Stimulated activated memory B cell treated with anti-CD40 and anti-IgM and Interleukin-4, amounts not matched to agents 10 μg/mL and 1 μg/mL and 100 μg/mL, for 72 hours (primary cell): ENCODE measurements around the gene HINT3.
A peak's percentile ranks its signal among the peaks of the same experiment; 100 is the strongest.
"Not testable (repeated sequence)": the region's sequence is repeated elsewhere in the genome, so short reads cannot be mapped to it uniquely, and the experiment has no call there.

Source experiments
- ATAC-seq: fragments of 150-1000 bp; cut with Tn5 transposase; 2 replicates; pipeline ENCODE4 v1.10.0; 2021
- H3K27ac Mint-ChIP-seq: one replicate; pipeline ENCODE4 v1.8.0; 2022; ENCODE audit warnings: mild to moderate bottlenecking, mixed read lengths
- H3K27me3 Mint-ChIP-seq: one replicate; pipeline ENCODE4 v1.8.0; 2022; ENCODE audit warnings: mixed read lengths
- H3K36me3 Mint-ChIP-seq: one replicate; pipeline ENCODE4 v1.8.0; 2022; ENCODE audit warnings: mixed read lengths
- H3K4me1 Mint-ChIP-seq: one replicate; pipeline ENCODE4 v1.8.0; 2022; ENCODE audit warnings: mixed read lengths
- H3K4me3 Mint-ChIP-seq: one replicate; pipeline ENCODE4 v1.8.0; 2022; ENCODE audit warnings: mild to moderate bottlenecking, moderate library complexity, mixed read lengths
- H3K9me3 Mint-ChIP-seq: one replicate; pipeline ENCODE4 v1.8.0; 2022; ENCODE audit warnings: mixed read lengths

Gene HINT3

DNA sequence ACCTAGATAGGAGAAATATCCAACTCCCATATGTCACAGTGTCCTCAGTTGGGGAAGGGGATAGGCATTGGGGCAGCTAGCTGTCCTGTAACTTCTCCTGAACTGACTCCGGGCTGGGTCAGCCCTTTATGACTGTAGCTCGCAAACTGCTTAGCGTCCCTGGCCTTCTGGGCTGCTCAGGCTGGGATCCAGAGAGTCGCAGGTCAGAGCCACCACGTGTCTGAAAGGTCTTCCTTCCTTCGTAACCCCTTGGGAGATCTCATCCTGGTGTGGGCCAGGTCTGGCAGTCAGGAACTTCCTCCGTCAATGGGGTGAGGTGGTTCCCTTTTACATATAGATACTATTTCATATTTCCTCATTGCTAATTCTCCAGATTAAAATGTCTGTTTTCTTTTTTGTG is 28.8 kb upstream of the HINT3 start:
- Mint-ChIP-seq H3K4me1 (peaks cover 6% of the 10 kb centered on the region), H3K4me3 (no peak overlapping the region), H3K27me3 (no peaks in the 10 kb centered on the region), H3K9me3 (peaks cover 3% of the 10 kb centered on the region), H3K36me3 (peaks cover 62% of the 10 kb centered on the region), H3K27ac (peak overlapping the region; percentile 46)
- ATAC-seq = no peak

DNA sequence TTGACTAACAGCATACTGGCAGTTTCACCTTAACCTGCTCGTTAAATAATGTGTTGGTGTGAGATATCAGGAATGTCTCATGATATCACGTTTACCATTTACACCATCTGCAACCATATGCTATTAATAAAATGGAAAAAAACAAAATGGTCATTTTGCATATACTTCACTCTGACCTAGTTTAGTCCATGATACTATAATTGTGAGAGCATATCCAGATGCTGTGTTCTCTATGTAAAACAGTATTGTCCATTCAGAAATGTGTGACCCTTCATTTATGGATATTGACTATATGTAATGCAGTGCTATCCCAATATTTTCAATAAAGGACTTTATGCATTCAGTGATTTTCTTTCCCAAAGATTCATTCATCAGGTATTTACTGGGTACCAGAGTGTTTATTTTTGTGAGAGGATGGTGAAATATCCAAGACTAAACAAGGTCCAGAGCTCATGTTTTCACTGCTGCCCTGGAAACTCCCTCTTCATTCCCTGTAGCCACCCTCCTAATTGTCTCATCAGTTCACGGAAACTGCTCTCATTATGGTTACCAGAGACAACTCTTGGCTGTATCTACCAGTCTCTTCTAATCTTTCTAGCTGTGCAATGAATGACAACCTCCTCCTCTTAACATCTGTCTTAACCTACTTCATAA is 25.7 kb upstream of the HINT3 start:
- H3K27ac Mint-ChIP-seq = no peak overlapping the region
- no peak for ATAC-seq
- H3K36me3 Mint-ChIP-seq = peaks cover 41% of the 10 kb centered on the region
- peaks cover 6% of the 10 kb centered on the region for H3K4me1 Mint-ChIP-seq
- H3K9me3 Mint-ChIP-seq = peaks cover 3% of the 10 kb centered on the region
- H3K27me3 Mint-ChIP-seq = no peaks in the 10 kb centered on the region
- no peak overlapping the region for H3K4me3 Mint-ChIP-seq

DNA sequence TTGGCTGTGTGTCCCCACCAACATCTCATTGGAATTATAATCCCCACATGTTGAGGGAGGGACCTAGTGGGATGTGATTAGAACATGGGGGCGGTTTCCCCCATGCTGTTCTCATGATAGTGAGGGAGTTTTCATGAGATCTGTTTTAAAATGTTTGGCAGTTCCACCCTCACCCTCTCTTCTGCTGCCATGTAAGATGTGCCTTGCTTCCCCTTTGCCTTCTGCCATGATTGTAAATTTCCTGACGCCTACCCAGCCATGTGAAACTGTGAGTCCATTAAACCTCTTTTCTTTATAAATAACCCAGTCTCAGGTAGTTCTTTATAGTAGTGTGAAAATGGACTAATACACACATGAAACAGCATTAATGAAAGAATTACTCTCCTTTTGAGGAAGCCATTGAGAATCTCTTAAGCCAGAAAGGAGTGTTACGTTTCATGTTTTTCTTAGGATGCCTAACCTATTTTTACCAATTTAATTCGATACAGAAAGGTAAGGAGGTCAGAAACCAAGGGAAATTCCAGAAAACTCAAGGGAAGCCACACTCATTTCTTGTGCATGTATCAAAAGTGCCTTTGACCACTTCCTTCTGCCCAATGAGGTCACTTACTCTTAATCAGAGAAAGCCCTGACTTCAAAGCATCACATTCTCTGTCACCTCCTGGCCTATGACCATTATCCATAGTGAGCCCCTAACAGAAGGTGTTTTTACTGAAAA is 24.7 kb upstream of the HINT3 start:
- Mint-ChIP-seq H3K36me3 (peaks cover 36% of the 10 kb centered on the region), H3K27me3 (no peaks in the 10 kb centered on the region), H3K27ac (no peak overlapping the region), H3K9me3 (peaks cover 3% of the 10 kb centered on the region), H3K4me1 (peaks cover 6% of the 10 kb centered on the region), H3K4me3 (no peak overlapping the region)
- no peak for ATAC-seq

DNA sequence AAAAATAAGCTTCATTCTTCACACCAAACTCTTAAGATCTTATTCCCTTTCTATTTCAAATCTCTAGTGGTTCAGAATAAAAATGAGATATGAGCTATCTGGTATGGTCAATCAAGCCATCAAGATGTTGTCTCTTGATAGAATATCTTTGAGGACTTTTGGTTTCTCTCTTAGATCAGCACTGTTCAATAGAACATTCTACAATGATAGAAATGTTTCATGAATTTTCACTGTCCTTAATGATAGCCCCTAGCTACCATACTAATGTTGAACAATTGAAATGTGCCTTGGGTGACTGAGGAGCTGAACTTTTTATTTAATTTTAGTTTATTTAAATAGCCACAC is 24.1 kb upstream of the HINT3 start:
- peaks cover 6% of the 10 kb centered on the region for H3K4me1 Mint-ChIP-seq
- ATAC-seq = no peak
- H3K9me3 Mint-ChIP-seq = peaks cover 3% of the 10 kb centered on the region
- no peak overlapping the region for H3K27ac Mint-ChIP-seq
- no peaks in the 10 kb centered on the region for H3K27me3 Mint-ChIP-seq
- H3K4me3 Mint-ChIP-seq = no peak overlapping the region
- peaks cover 31% of the 10 kb centered on the region for H3K36me3 Mint-ChIP-seq

DNA sequence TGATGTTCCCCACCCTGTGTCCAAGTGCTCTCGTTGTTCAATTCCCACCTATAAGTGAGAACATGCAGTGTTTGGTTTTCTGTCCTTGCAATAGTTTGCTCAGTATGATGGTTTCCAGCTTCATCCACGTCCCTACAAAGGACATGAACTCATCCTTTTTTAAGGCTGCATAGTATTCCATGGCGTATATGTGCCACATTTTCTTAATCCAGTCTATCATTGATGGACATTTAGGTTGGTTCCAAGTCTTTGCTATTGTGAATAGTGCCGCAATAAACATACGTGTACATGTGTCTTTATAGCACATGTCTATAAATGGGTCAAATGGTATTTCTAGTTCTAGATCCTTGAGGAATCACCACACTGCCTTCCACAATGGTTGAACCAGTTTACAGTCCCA is 21.1 kb upstream of the HINT3 start:
- H3K4me3 Mint-ChIP-seq, H3K9me3 Mint-ChIP-seq, H3K4me1 Mint-ChIP-seq, H3K27me3 Mint-ChIP-seq, H3K27ac Mint-ChIP-seq, ATAC-seq: not testable (repeated sequence)
- peaks cover 15% of the 10 kb centered on the region for H3K36me3 Mint-ChIP-seq

DNA sequence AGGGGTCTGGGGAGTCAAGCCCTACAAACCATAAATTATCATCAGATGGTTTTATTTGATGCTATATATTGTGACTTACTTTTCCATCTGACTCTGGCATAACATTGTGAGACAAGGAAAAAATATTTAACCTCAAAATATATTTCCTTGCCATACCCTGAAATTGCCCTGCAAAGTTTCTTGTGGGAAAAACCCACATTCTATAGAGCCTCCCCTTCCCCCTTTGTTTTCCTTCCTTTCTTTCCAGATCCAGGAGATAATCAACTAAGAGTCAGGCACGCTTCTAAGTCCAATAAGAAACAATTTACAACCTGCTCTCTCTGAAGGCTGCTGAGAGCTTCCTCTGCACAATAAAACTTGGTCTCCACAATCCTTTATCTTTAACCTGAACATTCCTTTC is 17.5 kb upstream of the HINT3 start:
- no peaks in the 10 kb centered on the region for H3K36me3 Mint-ChIP-seq
- no peaks in the 10 kb centered on the region for H3K9me3 Mint-ChIP-seq
- H3K27ac Mint-ChIP-seq = no peak overlapping the region
- H3K4me1 Mint-ChIP-seq = no peaks in the 10 kb centered on the region
- no peak for ATAC-seq
- H3K4me3 Mint-ChIP-seq = no peak overlapping the region
- H3K27me3 Mint-ChIP-seq = peaks cover 14% of the 10 kb centered on the region

DNA sequence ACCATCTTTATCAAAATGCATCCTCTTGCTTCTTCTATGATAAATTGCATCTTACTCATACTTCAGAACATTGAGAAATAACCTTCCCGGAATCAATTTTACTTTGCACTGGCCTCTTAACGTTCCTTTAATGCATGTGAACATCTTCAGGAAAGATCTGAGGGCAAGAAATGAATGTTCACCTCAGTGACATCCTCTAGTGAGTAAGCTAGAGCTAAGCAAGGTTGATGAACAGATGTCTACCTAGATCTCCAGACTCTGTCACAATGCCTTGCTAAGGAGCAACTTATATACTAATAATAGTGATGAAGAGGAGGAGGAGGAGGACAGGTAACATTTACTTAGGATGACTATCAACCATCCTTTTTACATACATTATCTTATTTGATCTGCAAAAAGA is 16.8 kb upstream of the HINT3 start:
- no peak overlapping the region for H3K27ac Mint-ChIP-seq
- H3K4me3 Mint-ChIP-seq = no peak overlapping the region
- ATAC-seq = no peak

DNA sequence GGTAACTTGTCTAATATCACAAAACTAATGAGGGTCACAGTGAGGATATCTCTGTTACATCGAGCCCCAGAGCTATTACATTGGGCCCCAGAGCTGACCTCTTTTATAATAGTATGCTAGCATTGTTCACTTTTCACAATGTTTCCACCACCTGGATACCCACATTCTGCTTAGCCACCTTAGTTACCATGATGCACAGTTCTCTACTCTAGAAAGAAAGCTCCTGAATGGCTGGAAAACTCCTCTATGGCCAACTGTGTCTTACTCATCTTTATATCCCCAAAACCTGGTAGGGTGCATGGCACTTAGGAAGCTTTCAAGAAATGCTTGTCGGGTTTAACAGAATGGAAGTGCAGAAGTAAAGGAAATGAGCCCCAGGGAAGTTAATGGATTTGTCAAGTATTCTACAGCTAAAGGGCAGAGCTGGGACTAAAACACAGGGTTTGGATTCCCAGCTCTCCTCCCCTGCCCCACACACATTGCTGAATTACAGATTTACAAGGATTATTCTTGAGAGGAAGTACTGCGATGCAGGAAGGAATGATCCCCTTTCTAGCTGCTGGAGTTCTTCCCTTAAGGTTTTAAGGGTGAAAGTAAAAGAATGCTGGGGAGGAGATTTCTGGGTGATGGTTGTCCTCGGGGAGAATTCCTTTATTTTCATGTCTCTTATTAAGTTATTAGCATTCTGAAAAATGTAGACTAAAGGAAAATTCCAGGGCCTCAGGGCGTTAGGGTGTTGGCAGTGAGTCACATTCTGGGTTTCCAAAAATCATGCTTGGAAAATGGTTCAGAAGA is 16.1 kb upstream of the HINT3 start:
- ATAC-seq = no peak
- H3K27ac Mint-ChIP-seq = no peak overlapping the region

More for the DNA sequence above, 16.8 kb upstream of the HINT3 start:
- H3K36me3 Mint-ChIP-seq = no peaks in the 10 kb centered on the region
- H3K27me3 Mint-ChIP-seq = peaks cover 14% of the 10 kb centered on the region
- H3K4me1 Mint-ChIP-seq = no peaks in the 10 kb centered on the region
- no peaks in the 10 kb centered on the region for H3K9me3 Mint-ChIP-seq

DNA sequence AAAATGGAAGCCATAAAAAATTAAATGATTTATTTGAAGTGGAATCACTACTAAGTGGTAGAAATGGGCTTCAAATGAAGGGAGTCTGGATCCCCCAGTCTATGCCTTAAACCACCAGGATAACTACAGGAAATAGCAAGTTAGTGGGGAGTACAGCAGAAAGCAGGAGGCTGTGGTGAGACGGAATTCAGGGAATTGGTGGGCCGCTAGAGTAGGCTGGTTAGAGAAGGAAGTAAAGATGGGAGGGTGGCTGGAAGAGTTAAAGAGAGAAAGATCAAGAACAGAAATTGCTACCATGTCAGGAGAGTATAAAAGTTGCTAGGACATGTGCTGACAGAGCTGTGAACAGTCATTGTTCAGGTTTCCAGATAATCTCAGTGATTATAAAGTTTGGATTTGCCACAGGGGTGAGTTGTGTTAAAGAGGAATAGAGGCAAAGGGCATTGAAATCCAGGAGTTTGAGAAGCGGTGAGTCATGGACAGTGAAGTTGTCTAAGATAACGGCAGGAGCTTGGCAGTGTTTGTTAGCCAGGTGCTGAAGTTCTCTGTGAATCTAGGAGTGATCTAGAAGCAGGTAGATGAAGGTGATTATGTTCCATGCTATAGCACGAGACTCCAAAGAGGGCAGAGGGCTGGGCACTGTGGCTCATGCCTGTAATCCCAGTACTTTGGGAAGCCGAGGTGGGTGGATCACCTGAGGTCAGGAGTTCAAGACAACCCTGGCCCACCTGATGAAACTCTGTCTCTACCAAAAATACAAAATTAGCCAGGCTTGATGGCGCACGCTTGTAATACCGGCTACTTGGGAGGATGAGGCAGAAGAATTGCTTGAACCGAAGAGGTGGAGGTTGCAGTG is 13.7 kb upstream of the HINT3 start:
- Mint-ChIP-seq H3K4me3 (no peak overlapping the region), H3K27ac (no peak overlapping the region), H3K27me3 (peaks cover 14% of the 10 kb centered on the region), H3K4me1 (no peaks in the 10 kb centered on the region), H3K36me3 (no peaks in the 10 kb centered on the region), H3K9me3 (no peaks in the 10 kb centered on the region)
- no peak for ATAC-seq

More for the DNA sequence above, 16.1 kb upstream of the HINT3 start:
- Mint-ChIP-seq H3K36me3 (no peaks in the 10 kb centered on the region), H3K27me3 (peaks cover 14% of the 10 kb centered on the region), H3K4me1 (no peaks in the 10 kb centered on the region), H3K9me3 (no peaks in the 10 kb centered on the region), H3K4me3 (no peak overlapping the region)

DNA sequence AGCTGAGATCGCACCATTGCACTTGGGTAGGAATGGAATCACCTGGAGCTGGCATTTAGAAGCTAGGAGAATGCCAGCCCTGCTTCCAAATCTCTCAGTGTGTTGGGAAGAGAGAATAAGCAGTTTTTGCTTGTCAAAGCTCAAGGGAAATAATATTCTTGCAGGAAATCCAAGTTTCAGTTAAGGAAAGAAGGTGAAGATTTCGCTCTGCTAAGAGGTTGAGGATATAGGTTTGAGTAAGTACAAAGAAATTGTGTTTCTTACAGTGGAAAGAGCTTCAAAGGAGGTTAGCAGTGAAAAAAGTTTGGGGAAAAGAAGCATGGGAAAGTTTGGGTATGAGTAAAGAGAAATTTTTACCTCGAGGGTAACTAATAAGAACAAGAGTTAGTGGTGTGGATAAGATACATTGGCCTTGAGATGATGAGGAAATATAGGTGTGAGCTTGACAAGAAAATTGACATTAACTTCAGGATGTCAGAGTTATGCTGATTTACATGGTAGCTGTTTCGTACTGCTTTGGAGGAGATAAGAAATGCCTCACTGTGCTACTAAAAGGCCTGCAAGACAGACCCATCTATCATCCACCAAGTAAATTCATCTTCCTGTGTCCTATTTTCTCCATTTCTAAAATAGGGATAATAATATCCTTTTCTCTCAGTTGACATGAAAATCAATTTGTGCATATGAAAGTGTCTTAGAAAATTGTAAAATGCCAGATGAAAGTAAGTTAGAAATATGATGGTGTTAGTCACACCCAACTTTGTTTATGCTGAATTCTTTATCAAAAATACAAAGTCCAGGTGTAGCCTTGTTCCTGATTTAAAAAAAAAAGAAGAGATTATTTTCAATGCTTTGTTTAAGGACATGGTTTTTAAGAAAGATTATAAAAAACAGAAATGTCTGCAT is 12.8 kb upstream of the HINT3 start:
- H3K36me3 Mint-ChIP-seq = no peaks in the 10 kb centered on the region
- H3K4me3 Mint-ChIP-seq = no peak overlapping the region
- no peak for ATAC-seq

DNA sequence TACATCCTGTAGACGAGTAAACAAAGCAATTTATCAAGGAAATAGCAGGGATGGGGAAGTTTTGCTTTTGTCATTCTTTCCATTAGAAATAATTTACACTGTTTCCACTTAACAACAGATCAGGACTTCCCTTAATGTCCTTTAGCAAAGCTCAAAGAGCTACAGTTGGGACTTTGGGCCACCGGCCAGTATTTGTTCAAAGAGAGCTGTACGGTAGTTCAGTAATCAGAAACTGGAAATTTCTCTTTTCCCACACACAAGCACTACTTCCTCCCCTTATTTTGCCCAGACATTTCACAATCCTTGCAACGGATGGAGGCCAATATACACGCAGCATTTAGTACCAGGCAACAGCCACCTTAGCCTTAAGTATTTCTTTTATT is 12.1 kb upstream of the HINT3 start:
- ATAC-seq = no peak
- Mint-ChIP-seq H3K27ac (no peak overlapping the region), H3K4me3 (no peak overlapping the region), H3K36me3 (no peaks in the 10 kb centered on the region), H3K4me1 (no peaks in the 10 kb centered on the region), H3K9me3 (no peaks in the 10 kb centered on the region), H3K27me3 (peaks cover 9% of the 10 kb centered on the region)

More for the DNA sequence above, 12.8 kb upstream of the HINT3 start:
- Mint-ChIP-seq H3K4me1 (no peaks in the 10 kb centered on the region), H3K27me3 (peaks cover 14% of the 10 kb centered on the region), H3K27ac (no peak overlapping the region), H3K9me3 (no peaks in the 10 kb centered on the region)

DNA sequence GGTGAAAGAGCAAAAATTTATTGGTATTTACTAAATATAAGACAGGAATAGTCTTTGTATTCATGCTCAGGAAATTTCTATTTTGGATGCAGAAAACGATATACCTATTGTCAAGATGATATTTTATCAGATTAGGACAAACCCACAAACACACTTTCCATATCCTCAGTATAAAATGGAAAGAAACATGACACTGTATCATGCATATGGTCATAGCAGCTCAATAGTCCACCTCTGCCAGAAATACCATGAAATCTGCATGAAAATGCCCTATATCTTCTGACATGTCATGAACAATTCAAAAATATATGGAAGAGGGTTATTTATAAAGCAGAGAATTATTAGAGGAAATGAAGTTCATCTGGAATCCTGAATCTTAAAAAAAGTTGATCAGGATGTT is 11.7 kb upstream of the HINT3 start:
- no peaks in the 10 kb centered on the region for H3K36me3 Mint-ChIP-seq
- no peak overlapping the region for H3K4me3 Mint-ChIP-seq
- H3K4me1 Mint-ChIP-seq = no peaks in the 10 kb centered on the region
- no peak overlapping the region for H3K27ac Mint-ChIP-seq
- H3K9me3 Mint-ChIP-seq = no peaks in the 10 kb centered on the region
- H3K27me3 Mint-ChIP-seq = peaks cover 6% of the 10 kb centered on the region
- no peak for ATAC-seq

DNA sequence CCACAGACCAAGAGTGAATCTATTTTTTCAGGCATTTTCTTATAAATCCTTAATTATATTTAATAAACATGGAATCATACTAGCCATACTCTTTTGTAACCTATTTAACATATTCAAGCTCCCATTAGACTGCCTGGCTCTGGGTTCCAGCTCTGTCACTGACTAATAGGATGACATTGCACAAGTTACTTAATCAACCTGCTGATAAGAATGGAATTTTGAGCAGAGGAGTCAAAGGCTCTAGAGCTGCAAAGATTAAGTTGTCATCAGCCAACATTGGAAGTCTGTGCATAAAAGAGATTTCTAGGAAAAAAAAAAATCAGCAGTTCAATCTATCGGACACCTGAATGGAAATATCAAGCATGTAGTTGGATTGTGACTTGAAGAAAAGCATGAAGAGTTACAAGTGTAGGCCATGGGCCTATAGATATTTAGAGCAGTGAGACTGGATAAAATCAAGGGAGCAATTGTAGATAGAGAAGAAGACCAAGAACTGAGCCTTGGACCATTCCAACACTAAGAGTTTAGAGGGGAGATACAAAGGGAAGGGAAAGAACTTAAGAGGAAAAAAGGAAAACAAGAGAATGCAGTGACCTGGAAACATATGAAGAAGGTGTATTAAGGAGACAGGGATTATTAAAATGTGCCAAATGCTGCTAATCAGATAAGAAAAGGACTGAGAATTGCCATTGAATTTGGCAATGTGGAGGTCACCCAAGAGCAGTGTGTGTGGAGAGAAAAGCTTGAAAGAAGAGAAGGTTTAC is 11.0 kb upstream of the HINT3 start:
- no peak overlapping the region for H3K4me3 Mint-ChIP-seq

DNA sequence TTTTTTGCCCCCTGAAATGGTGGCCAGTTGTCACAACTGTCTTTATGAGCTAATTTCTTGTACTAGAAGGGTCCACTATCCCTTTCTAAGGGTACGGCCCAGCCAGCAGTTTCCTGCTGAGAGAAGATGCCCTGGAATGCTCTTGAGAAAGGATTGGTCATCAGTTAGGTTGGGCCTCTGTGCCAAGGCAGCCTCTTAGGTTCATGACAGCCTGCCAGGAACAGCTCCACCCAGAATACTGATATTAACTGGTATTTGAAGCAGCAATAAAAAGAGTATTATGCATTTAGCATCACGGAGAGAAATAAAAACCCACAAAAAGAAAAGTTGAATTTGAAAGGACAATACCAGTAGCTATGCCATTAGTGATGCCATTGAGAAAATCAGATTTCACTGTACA is 9.0 kb upstream of the HINT3 start:
- Mint-ChIP-seq H3K27ac (no peak overlapping the region), H3K36me3 (no peaks in the 10 kb centered on the region), H3K9me3 (no peaks in the 10 kb centered on the region), H3K27me3 (no peaks in the 10 kb centered on the region), H3K4me1 (no peaks in the 10 kb centered on the region), H3K4me3 (no peak overlapping the region)
- ATAC-seq = no peak

More for the DNA sequence above, 11.0 kb upstream of the HINT3 start:
- H3K9me3 Mint-ChIP-seq = no peaks in the 10 kb centered on the region
- H3K4me1 Mint-ChIP-seq = no peaks in the 10 kb centered on the region
- no peak for ATAC-seq
- no peaks in the 10 kb centered on the region for H3K36me3 Mint-ChIP-seq
- peaks cover 6% of the 10 kb centered on the region for H3K27me3 Mint-ChIP-seq
- no peak overlapping the region for H3K27ac Mint-ChIP-seq
